MCF 10A (cell line): Measurements from ENCODE around the gene GPBP1. TPM values are rescaled to one million over a fixed set of nuclear protein-coding genes. Genes with fewer than 3 reads are reported as not detected.

Experiments used
- BruUV-seq: library from RNA; stranded (reverse); fragments of 400-500 nt; replicated peaks from 2 replicates; lab custom pipeline; 2021; lab: Mats Ljungman, UMichigan
- CTCF ChIA-PET: fragments of 300-600 bp; sonication (Branson Sonifier 250); formaldehyde crosslinking; extraction: SDS; loops from one replicate; lab custom pipeline; 2021; ENCODE audit warnings: antibody characterized with exemption, inconsistent platforms; lab: Yijun Ruan, JAX
- POLR2A ChIA-PET: fragments of 300-600, 350-650 bp; sonication (Branson Sonifier 250); formaldehyde crosslinking; extraction: SDS; loops from one replicate; lab custom pipeline; 2020; ENCODE audit warnings: antibody characterized with exemption, inconsistent platforms; lab: Yijun Ruan, JAX
- DNase-seq: peaks from one replicate; pipeline ENCODE4 v3.0.0-alpha.2; 2018; ENCODE audit not compliant: unreplicated experiment
- H3K27ac Mint-ChIP-seq: one replicate; pipeline ENCODE4 v1.8.0; 2022; ENCODE audit warnings: mild to moderate bottlenecking, low read depth, mixed read lengths; ENCODE audit not compliant: unreplicated experiment
- H3K27me3 Mint-ChIP-seq: one replicate; pipeline ENCODE4 v1.8.0; 2022; ENCODE audit warnings: mixed read lengths; ENCODE audit not compliant: insufficient read depth, unreplicated experiment
- H3K36me3 Mint-ChIP-seq: one replicate; pipeline ENCODE4 v1.8.0; 2022; ENCODE audit warnings: mild to moderate bottlenecking, moderate library complexity, mixed read lengths; ENCODE audit not compliant: insufficient read depth, unreplicated experiment
- H3K4me1 Mint-ChIP-seq: one replicate; pipeline ENCODE4 v1.8.0; 2022; ENCODE audit warnings: mixed read lengths; ENCODE audit not compliant: insufficient read depth, unreplicated experiment
- H3K4me3 Mint-ChIP-seq: one replicate; pipeline ENCODE4 v1.8.0; 2022; ENCODE audit warnings: mild to moderate bottlenecking, moderate library complexity, mixed read lengths; ENCODE audit not compliant: unreplicated experiment
- H3K9me3 Mint-ChIP-seq: one replicate; pipeline ENCODE4 v1.8.0; 2022; ENCODE audit warnings: mixed read lengths; ENCODE audit not compliant: unreplicated experiment
- CTCF ChIP-seq: fragments of 200-600 bp; IDR thresholded peaks from one replicate; pipeline ENCODE4 v1.8.0; 2022; ENCODE audit warnings: antibody characterized with exemption, mild to moderate bottlenecking; ENCODE audit not compliant: unreplicated experiment
- intact Hi-C: fragments of 100-400 bp; cut with micrococcal nuclease; formaldehyde crosslinking; loops from 2 replicates; pipeline ENCODE4 v1.14.1; 2022
- total RNA-seq: library from RNA; stranded (reverse); gene quantifications from 2 replicates; pipeline ENCODE4 v1.2.3, GENCODE V29; 2022

The GPBP1 gene
- total RNA-seq, 1 experiment from 2014 or later: 63.6 TPM

- Mint-ChIP-seq H3K4me3 (peak overlapping the region; percentile 97), H3K36me3 (peaks cover 75% of the 10 kb centered on the region), H3K27ac (peak overlapping the region; percentile 37), H3K4me1 (peaks cover 18% of the 10 kb centered on the region), H3K9me3 (no peaks in the 10 kb centered on the region), H3K27me3 (no peaks in the 10 kb centered on the region)
- POLR2A ChIA-PET: interaction anchor here (1.4 kb wide), 2 partner anchors 23 to 269 kb away, joined by 4 to 6 read pairs; partner anchors contain the start of gene SETD9
- no peak for DNase-seq
- intact Hi-C loops: no loop called here
- CTCF ChIA-PET: interaction anchor here (0.6 to 1.4 kb wide), 3 partner anchors 10 to 61 kb away, joined by 4 to 6 read pairs (median 5); no protein-coding TSS in a partner anchor
- TF ChIP-seq CTCF: no peak
- no TSS peak for BruUV-seq
Measured at GRCh38 chr5:57179262-57180200, 5.7 kb downstream of the GPBP1 start.

GRCh38 chr5:57181154-57181553 lies 7.3 kb downstream of the GPBP1 start:
- peaks cover 81% of the 10 kb centered on the region for H3K36me3 Mint-ChIP-seq
- DNase-seq: no peak
- no peak overlapping the region for H3K4me3 Mint-ChIP-seq
- H3K9me3 Mint-ChIP-seq: no peaks in the 10 kb centered on the region
- intact Hi-C loops: no loop called here
- no peaks in the 10 kb centered on the region for H3K27me3 Mint-ChIP-seq
- no peak overlapping the region for H3K27ac Mint-ChIP-seq
- TF ChIP-seq CTCF: no peak
- ChIA-PET CTCF (no interaction called here), POLR2A (no interaction called here)
- no TSS peak for BruUV-seq
- H3K4me1 Mint-ChIP-seq: peaks cover 18% of the 10 kb centered on the region

- H3K4me1 Mint-ChIP-seq: peaks cover 33% of the 10 kb centered on the region
- no TSS peak for BruUV-seq
- no peaks in the 10 kb centered on the region for H3K27me3 Mint-ChIP-seq
- H3K36me3 Mint-ChIP-seq: peaks cover 57% of the 10 kb centered on the region
- ChIA-PET CTCF (interaction anchor here (0.6 to 1.4 kb wide), 5 partner anchors 9 to 270 kb away, joined by 3 to 6 read pairs (median 3); no protein-coding TSS in a partner anchor), POLR2A (interaction anchor here (1.2 to 1.4 kb wide), 2 partner anchors 12 to 32 kb away, joined by 3 to 4 read pairs; no protein-coding TSS in a partner anchor)
- H3K27ac Mint-ChIP-seq: no peak overlapping the region
- intact Hi-C loops: no loop called here
- no peaks in the 10 kb centered on the region for H3K9me3 Mint-ChIP-seq
- H3K4me3 Mint-ChIP-seq: no peak overlapping the region
- TF ChIP-seq CTCF: no peak
- DNase-seq: peak; percentile 32
Measured at GRCh38 chr5:57184322-57184721, 10.5 kb downstream of the GPBP1 start.

- POLR2A ChIA-PET: no interaction called here
Measured at GRCh38 chr5:57185313-57185712, 11.5 kb downstream of the GPBP1 start.

More at GRCh38 chr5:57185313-57185712, 11.5 kb downstream of the GPBP1 start:
- no peak for TF ChIP-seq CTCF
- BruUV-seq: no TSS peak
- Mint-ChIP-seq H3K36me3 (peaks cover 47% of the 10 kb centered on the region), H3K4me1 (peaks cover 31% of the 10 kb centered on the region), H3K4me3 (no peak overlapping the region), H3K27me3 (no peaks in the 10 kb centered on the region), H3K9me3 (no peaks in the 10 kb centered on the region), H3K27ac (no peak overlapping the region)
- CTCF ChIA-PET: no interaction called here
- no peak for DNase-seq
- intact Hi-C loops: no loop called here
